Caki2 (cell line): ENCODE measurements around the gene MSRB1. TPM values are rescaled to one million over a fixed set of nuclear protein-coding genes. Genes with fewer than 3 reads are reported as not detected.

Experiments
- DNase-seq: peaks from one replicate; pipeline ENCODE4 v3.0.0-alpha.2; 2015; ENCODE audit warnings: low read depth
- in situ Hi-C: cut with HindIII; loops from 2 replicates; pipeline ENCODE4 v1.10.0; 2016; ENCODE audit warnings: low sequenced_read_pairs, low pct_unique_long_range_greater_than_20kb, mixed read lengths
- total RNA-seq: library from RNA; depleted of rRNA; stranded (reverse); fragments of >200 nt; shearing (Covaris generic); gene quantifications from 2 replicates; pipeline ENCODE4 v1.2.3, GENCODE V29; 2014; ENCODE audit warnings: low replicate concordance; rRNA removed

Gene MSRB1
- 275 and 288 TPM in 2 replicates for total RNA-seq

GRCh38 chr16:1942810-1943726 is at the start of gene MSRB1:
MSRB1 (minus strand) TSS chr16:1943199; CDS start chr16:1943156, 43 bp downstream.
- in situ Hi-C loops, result no loop called here

GRCh38 chr16:1991948-1992703 is 49.1 kb upstream of the MSRB1 start:
- in situ Hi-C loops, result no loop called here
- DNase-seq, result peak; percentile 78

More at GRCh38 chr16:1942810-1943726, at the start of gene MSRB1:
- DNase-seq, result peak; percentile 98

GRCh38 chr16:1991588-1991947 is 48.6 kb upstream of the MSRB1 start:
- DNase-seq, result no peak
- in situ Hi-C loops, result no loop called here

- no peak for DNase-seq
- in situ Hi-C loops, result no loop called here
Measured at GRCh38 chr16:1991135-1991551, 48.1 kb upstream of the MSRB1 start.

GRCh38 chr16:1990351-1991134 is 47.5 kb upstream of the MSRB1 start:
- peak; percentile 45 for DNase-seq
- in situ Hi-C loops, result no loop called here

- no peak for DNase-seq
- in situ Hi-C loops, result no loop called here
Measured at GRCh38 chr16:1990101-1990350, 47.0 kb upstream of the MSRB1 start.

GRCh38 chr16:1989209-1990100 is 46.5 kb upstream of the MSRB1 start, which contains the start of gene SYNGR3:
SYNGR3 (plus strand) TSS chr16:1989970; CDS start chr16:1990103, 133 bp downstream.
- in situ Hi-C loops, result no loop called here
- no peak for DNase-seq

GRCh38 chr16:1987198-1987597 is 44.2 kb upstream of the MSRB1 start:
- no peak for DNase-seq
- in situ Hi-C loops, result no loop called here

GRCh38 chr16:1985466-1986150 is 42.6 kb upstream of the MSRB1 start:
- in situ Hi-C loops, result no loop called here
- DNase-seq, result no peak

- in situ Hi-C loops, result no loop called here
- DNase-seq, result no peak
Measured at GRCh38 chr16:1984347-1985225, 41.6 kb upstream of the MSRB1 start.

- peak; percentile 92 for DNase-seq
- in situ Hi-C loops, result no loop called here
Measured at GRCh38 chr16:1983544-1984346, 40.7 kb upstream of the MSRB1 start, which contains the start of gene GFER. GFER (plus strand) TSS chr16:1984193; CDS start chr16:1984219, 26 bp downstream.

- no peak for DNase-seq
- in situ Hi-C loops, result no loop called here
Measured at GRCh38 chr16:1982991-1983543, 40.1 kb upstream of the MSRB1 start.

GRCh38 chr16:1982013-1982433 is 39.0 kb upstream of the MSRB1 start:
- in situ Hi-C loops, result no loop called here
- no peak for DNase-seq

- in situ Hi-C loops, result no loop called here
- DNase-seq, result no peak
Measured at GRCh38 chr16:1981398-1981836, 38.4 kb upstream of the MSRB1 start, which contains the start of gene NOXO1. NOXO1 (minus strand) TSS chr16:1981469; CDS start chr16:1981179, 290 bp downstream.

GRCh38 chr16:1980770-1981087 is 37.7 kb upstream of the MSRB1 start:
- in situ Hi-C loops, result no loop called here
- no peak for DNase-seq
